ENCODE data around the gene ARL5A. TPM values are rescaled to one million over a fixed set of nuclear protein-coding genes. Genes with fewer than 3 reads are reported as not detected.
A peak's percentile ranks its signal among the peaks of the same experiment; 100 is the strongest.
"Not testable (repeated sequence)": the region's sequence is repeated elsewhere in the genome, so short reads cannot be mapped to it uniquely, and the experiment has no call there.

ARL5A gene
- total RNA-seq (32.9 and 40.3 TPM in 2 replicates), polyA plus RNA-seq (25.1 and 29.8 TPM in 2 replicates), polyA minus RNA-seq (ENCODE audit: low replicate concordance) (3.7 and 5.3 TPM in 2 replicates)
- polyA plus RNA-seq (2012), result 21.7 and 22.2 TPM in 2 replicates

- no peaks in the 10 kb centered on the region for H3K36me3 ChIP-seq (ENCODE audit: control insufficient read depth, insufficient read depth, low read length)
- peak within 1 kb of the TSS; percentile 87 to 99 (median 95) for H3K4me3 ChIP-seq (replicated peaks in 1 of 4; ENCODE audit: control extremely low read depth in 1 of 4, insufficient read depth in 1 of 4, low read depth in 3 of 4, low read length in 4 of 4)
- peak; percentile 94 to 96 for DNase-seq (ENCODE audit: low read depth in 2 of 2)
These were observed at the start of gene ARL5A for GRCh38 chr2:151828143-151828889. TSS of gene ARL5A (minus strand) at chr2:151828421. CDS start at chr2:151828176, 245 bp downstream.

GRCh38 chr2:151875631-151876030 lies 47.4 kb upstream of the ARL5A start:
- H3K4me2 ChIP-seq (ENCODE audit: extremely low read depth, insufficient read depth, low read length); H3K9ac ChIP-seq (ENCODE audit: insufficient read depth, low read length); H3K4me1 ChIP-seq (ENCODE audit: control insufficient read depth, extremely low read depth, insufficient read depth, low read length); H3K79me2 ChIP-seq (ENCODE audit: control insufficient read depth, insufficient read depth, low read length); H3K27ac ChIP-seq (ENCODE audit: insufficient read depth, low read length); H4K20me1 ChIP-seq (ENCODE audit: control insufficient read depth, extremely low read depth, insufficient read depth, low read length); H3K36me3 ChIP-seq (ENCODE audit: control insufficient read depth, insufficient read depth, low read length); H3K27me3 ChIP-seq (ENCODE audit: control insufficient read depth, insufficient read depth, low read length); H3K9me3 ChIP-seq (ENCODE audit: control insufficient read depth, insufficient read depth, low read depth, low read length); DNase-seq (ENCODE audit: low read depth in 2 of 2); H3K4me3 ChIP-seq (replicated peaks in 1 of 4; ENCODE audit: control extremely low read depth in 1 of 4, insufficient read depth in 1 of 4, low read depth in 3 of 4, low read length in 4 of 4); H2AFZ ChIP-seq (ENCODE audit: low read length): not testable (repeated sequence)

More at GRCh38 chr2:151828143-151828889, at the start of gene ARL5A:
- Histone ChIP-seq H3K9ac (ENCODE audit: insufficient read depth, low read length) (peak within 1 kb of the TSS; percentile 87), H3K4me2 (ENCODE audit: extremely low read depth, insufficient read depth, low read length) (peak within 1 kb of the TSS; percentile 91), H2AFZ (ENCODE audit: low read length) (peak within 1 kb of the TSS; percentile 98), H3K27ac (ENCODE audit: insufficient read depth, low read length) (peak within 1 kb of the TSS; percentile 86), H3K27me3 (ENCODE audit: control insufficient read depth, insufficient read depth, low read length) (no peaks in the 10 kb centered on the region), H3K4me1 (ENCODE audit: control insufficient read depth, extremely low read depth, insufficient read depth, low read length) (peaks cover 6% of the 10 kb centered on the region), H3K9me3 (ENCODE audit: control insufficient read depth, insufficient read depth, low read depth, low read length) (no peaks in the 10 kb centered on the region), H3K79me2 (ENCODE audit: control insufficient read depth, insufficient read depth, low read length) (peaks cover 40% of the 10 kb centered on the region), H4K20me1 (ENCODE audit: control insufficient read depth, extremely low read depth, insufficient read depth, low read length) (no peaks in the 10 kb centered on the region)
- no peak for TF ChIP-seq CTCF (conservative IDR thresholded peaks at IDR 0.05 in 1 of 2, IDR thresholded peaks at IDR 0.05 in 1 of 2; ENCODE audit: low read depth in 1 of 2, low read length in 2 of 2)
- TF ChIP-seq EZH2 (IDR thresholded peaks at IDR 0.05; ENCODE audit: low read length, missing control alignments), result no peak

- peak in 1 of 2 donors; percentile 10 for DNase-seq (ENCODE audit: low read depth in 2 of 2)
- Histone ChIP-seq H3K27ac (ENCODE audit: insufficient read depth, low read length) (no peak overlapping the region), H3K4me1 (ENCODE audit: control insufficient read depth, extremely low read depth, insufficient read depth, low read length) (no peaks in the 10 kb centered on the region), H3K79me2 (ENCODE audit: control insufficient read depth, insufficient read depth, low read length) (no peaks in the 10 kb centered on the region), H3K36me3 (ENCODE audit: control insufficient read depth, insufficient read depth, low read length) (no peaks in the 10 kb centered on the region), H3K9me3 (ENCODE audit: control insufficient read depth, insufficient read depth, low read depth, low read length) (no peaks in the 10 kb centered on the region), H3K9ac (ENCODE audit: insufficient read depth, low read length) (no peak overlapping the region), H3K27me3 (ENCODE audit: control insufficient read depth, insufficient read depth, low read length) (no peaks in the 10 kb centered on the region), H2AFZ (ENCODE audit: low read length) (no peak overlapping the region), H4K20me1 (ENCODE audit: control insufficient read depth, extremely low read depth, insufficient read depth, low read length) (no peaks in the 10 kb centered on the region), H3K4me3 (replicated peaks in 1 of 4; ENCODE audit: control extremely low read depth in 1 of 4, insufficient read depth in 1 of 4, low read depth in 3 of 4, low read length in 4 of 4) (no peak overlapping the region), H3K4me2 (ENCODE audit: extremely low read depth, insufficient read depth, low read length) (no peak overlapping the region)
- TF ChIP-seq EZH2 (IDR thresholded peaks at IDR 0.05; ENCODE audit: low read length, missing control alignments) (no peak), CTCF (conservative IDR thresholded peaks at IDR 0.05 in 1 of 2, IDR thresholded peaks at IDR 0.05 in 1 of 2; ENCODE audit: low read depth in 1 of 2, low read length in 2 of 2) (no peak)
These were observed 44.2 kb upstream of the ARL5A start for GRCh38 chr2:151872463-151872862.

All from fibroblast of lung (primary cell).